Measurements from ENCODE around the gene PTPN3. TPM values are rescaled to one million over a fixed set of nuclear protein-coding genes. Genes with fewer than 3 reads are reported as not detected.
A peak's percentile ranks its signal among the peaks of the same experiment; 100 is the strongest.
"Not testable (repeated sequence)": the region's sequence is repeated elsewhere in the genome, so short reads cannot be mapped to it uniquely, and the experiment has no call there.

Gene PTPN3
- total RNA-seq, 1 experiment from 2014 or later: 1.1 TPM

- TF ChIP-seq EZH2 (IDR thresholded peaks at IDR 0.05; ENCODE audit: borderline replicate concordance, low read depth, low read length, poor library complexity, severe bottlenecking) (no peak), CTCF (conservative IDR thresholded peaks at IDR 0.05; ENCODE audit: low read depth, low read length) (no peak)
- ChIA-PET CTCF (no interaction called here), POLR2A (ENCODE audit: low non-redundant PET) (no interaction called here)
- H3K9me3 ChIP-seq (ENCODE audit: low read depth, low read length, poor library complexity, severe bottlenecking): no peaks in the 10 kb centered on the region
- no peaks in the 10 kb centered on the region for H3K4me1 ChIP-seq (ENCODE audit: insufficient read depth, low read length, poor library complexity, severe bottlenecking)
- peak; percentile 5 for DNase-seq (ENCODE audit: low spot score)
- H3K27ac ChIP-seq (ENCODE audit: low read depth, low read length, poor library complexity, severe bottlenecking): no peak overlapping the region
- no TSS peak for BruUV-seq (replicated peaks)
- peaks cover 19% of the 10 kb centered on the region for H3K27me3 ChIP-seq (replicated peaks; ENCODE audit: insufficient read depth, low read depth, low read length, poor library complexity)
- no peak overlapping the region for H3K4me3 ChIP-seq (ENCODE audit: low read depth, low read length, poor library complexity, severe bottlenecking)
- intact Hi-C loops (cut with micrococcal nuclease; ENCODE audit: unreplicated experiment): no loop called here
- no peaks in the 10 kb centered on the region for H3K36me3 ChIP-seq (ENCODE audit: insufficient read depth, low read length, poor library complexity, severe bottlenecking)
Measured at GRCh38 chr9:109535365-109535764, 37.3 kb upstream of the PTPN3 start.

- ChIA-PET CTCF (no interaction called here), POLR2A (ENCODE audit: low non-redundant PET) (no interaction called here)
- intact Hi-C loops (cut with micrococcal nuclease; ENCODE audit: unreplicated experiment): no loop called here
- Histone ChIP-seq H3K4me1 (ENCODE audit: insufficient read depth, low read length, poor library complexity, severe bottlenecking) (no peaks in the 10 kb centered on the region), H3K4me3 (ENCODE audit: low read depth, low read length, poor library complexity, severe bottlenecking) (no peak overlapping the region), H3K36me3 (ENCODE audit: insufficient read depth, low read length, poor library complexity, severe bottlenecking) (no peaks in the 10 kb centered on the region), H3K27ac (ENCODE audit: low read depth, low read length, poor library complexity, severe bottlenecking) (no peak overlapping the region), H3K27me3 (replicated peaks; ENCODE audit: insufficient read depth, low read depth, low read length, poor library complexity) (peaks cover 19% of the 10 kb centered on the region), H3K9me3 (ENCODE audit: low read depth, low read length, poor library complexity, severe bottlenecking) (no peaks in the 10 kb centered on the region)
- BruUV-seq (replicated peaks): no TSS peak
- TF ChIP-seq CTCF (conservative IDR thresholded peaks at IDR 0.05; ENCODE audit: low read depth, low read length): no peak
- TF ChIP-seq EZH2 (IDR thresholded peaks at IDR 0.05; ENCODE audit: borderline replicate concordance, low read depth, low read length, poor library complexity, severe bottlenecking): no peak
- no peak for DNase-seq (ENCODE audit: low spot score)
Measured at GRCh38 chr9:109534151-109534550, 36.0 kb upstream of the PTPN3 start.

- H3K27ac ChIP-seq (ENCODE audit: low read depth, low read length, poor library complexity, severe bottlenecking); H3K27me3 ChIP-seq (replicated peaks; ENCODE audit: insufficient read depth, low read depth, low read length, poor library complexity); POLR2A ChIA-PET (ENCODE audit: low non-redundant PET); H3K4me1 ChIP-seq (ENCODE audit: insufficient read depth, low read length, poor library complexity, severe bottlenecking); H3K4me3 ChIP-seq (ENCODE audit: low read depth, low read length, poor library complexity, severe bottlenecking); H3K9me3 ChIP-seq (ENCODE audit: low read depth, low read length, poor library complexity, severe bottlenecking); intact Hi-C loops (cut with micrococcal nuclease; ENCODE audit: unreplicated experiment); BruUV-seq (replicated peaks); DNase-seq (ENCODE audit: low spot score); CTCF ChIA-PET; H3K36me3 ChIP-seq (ENCODE audit: insufficient read depth, low read length, poor library complexity, severe bottlenecking): not testable (repeated sequence)
Measured at GRCh38 chr9:109532652-109533051, 34.5 kb upstream of the PTPN3 start.

- intact Hi-C loops (cut with micrococcal nuclease; ENCODE audit: unreplicated experiment): loop anchor here (5.0 kb wide), 1 partner anchor 280 kb away; no protein-coding TSS in a partner anchor
- H3K36me3 ChIP-seq (ENCODE audit: insufficient read depth, low read length, poor library complexity, severe bottlenecking): no peaks in the 10 kb centered on the region
- TF ChIP-seq EZH2 (IDR thresholded peaks at IDR 0.05; ENCODE audit: borderline replicate concordance, low read depth, low read length, poor library complexity, severe bottlenecking): no peak
- no peak for TF ChIP-seq CTCF (conservative IDR thresholded peaks at IDR 0.05; ENCODE audit: low read depth, low read length)
- no peak for DNase-seq (ENCODE audit: low spot score)
- no peaks in the 10 kb centered on the region for H3K4me1 ChIP-seq (ENCODE audit: insufficient read depth, low read length, poor library complexity, severe bottlenecking)
- no TSS peak for BruUV-seq (replicated peaks)
- no peak overlapping the region for H3K27ac ChIP-seq (ENCODE audit: low read depth, low read length, poor library complexity, severe bottlenecking)
- H3K9me3 ChIP-seq (ENCODE audit: low read depth, low read length, poor library complexity, severe bottlenecking): no peaks in the 10 kb centered on the region
- H3K4me3 ChIP-seq (ENCODE audit: low read depth, low read length, poor library complexity, severe bottlenecking): no peak overlapping the region
- POLR2A ChIA-PET (ENCODE audit: low non-redundant PET): no interaction called here
- peaks cover 5% of the 10 kb centered on the region for H3K27me3 ChIP-seq (replicated peaks; ENCODE audit: insufficient read depth, low read depth, low read length, poor library complexity)
- CTCF ChIA-PET: no interaction called here
Measured at GRCh38 chr9:109522106-109522505, 24.0 kb upstream of the PTPN3 start.
